Aorta (tissue), 5 donors: ENCODE results near the gene AK1. TPM values are rescaled to one million over a fixed set of nuclear protein-coding genes. Genes with fewer than 3 reads are reported as not detected.

Source experiments
- ATAC-seq: fragments of 200-7000 bp; cut with Tn5 transposase; one replicate; pipeline ENCODE4 v1.9.1; 2022; ENCODE audit warnings: moderate library complexity; ENCODE audit not compliant: low FRiP score
- DNase-seq, 2 donors: peaks; one replicate each; pipeline ENCODE4 v3.0.0-alpha.2; 2020
- H3K27ac ChIP-seq, 2 donors: one replicate each; pipeline ENCODE4 v1.5.1; 2013; ENCODE audit warnings: low read length in 2 of 2, mild to moderate bottlenecking in 2 of 2, moderate library complexity in 2 of 2, control low read depth in 1 of 2, inconsistent platforms in 1 of 2, low read depth in 1 of 2
- H3K27me3 ChIP-seq, 2 donors: one replicate each; pipeline ENCODE4 v1.6.1; 2013; ENCODE audit warnings: control low read depth in 1 of 2, low read length in 1 of 2, mild to moderate bottlenecking in 1 of 2, moderate library complexity in 1 of 2; ENCODE audit not compliant: insufficient read depth in 2 of 2, control insufficient read depth in 1 of 2
- H3K36me3 ChIP-seq, 2 donors: one replicate each; pipeline ENCODE4 v1.6.1; 2013; ENCODE audit warnings: control low read depth in 1 of 2, low read length in 1 of 2, mild to moderate bottlenecking in 1 of 2; ENCODE audit not compliant: insufficient read depth in 2 of 2, control insufficient read depth in 1 of 2
- H3K4me1 ChIP-seq, 2 donors: one replicate each; pipeline ENCODE4 v1.6.1; 2013; ENCODE audit warnings: low read length in 2 of 2, control low read depth in 1 of 2, mild to moderate bottlenecking in 1 of 2, moderate library complexity in 1 of 2; ENCODE audit not compliant: insufficient read depth in 2 of 2, control insufficient read depth in 1 of 2
- H3K4me3 ChIP-seq, 2 donors: one replicate each; pipeline ENCODE4 v1.5.1; 2013; ENCODE audit warnings: low read length in 2 of 2, control low read depth in 1 of 2, mild to moderate bottlenecking in 1 of 2
- H3K9me3 ChIP-seq: one replicate; pipeline ENCODE4 v1.6.1; 2013; ENCODE audit warnings: mild to moderate bottlenecking, low read length; ENCODE audit not compliant: control insufficient read depth
- WGBS, 2 donors: extraction: QIAGEN DNeasy Blood & Tissue Kit; methylation state at CpG; one replicate each; pipeline ENCODE4 v1.1.7; 2013; 5-methylcytosine and 5-hydroxymethylcytosine counted together
- intact Hi-C, 2 donors: fragments of 100-400 bp; cut with DNase I; formaldehyde crosslinking; loops; one replicate each; pipeline versions ENCODE4 v1.14.2 to v1.15.0; 2022
- polyA plus RNA-seq, 2 donors: library from polyadenylated mRNA; stranded (reverse); fragments of 200-250 nt; gene quantifications; one replicate each; pipeline ENCODE4 v1.2.3, GENCODE V29; 2013
- total RNA-seq, 2 donors: library from RNA; stranded (reverse); fragmentation: NEBNext Ultra II Directional; extraction: Animal tissue kit (Norgen Biotek cat#: 25700); gene quantifications; one replicate each; pipeline ENCODE4 v1.2.1, GENCODE V29; 2021
- donor health status: healthy with polysubstance abuse.
- donor health status: Bipolar disorder and iron deficiency.
- donor health status: DM: no; HTN: no; CAD: no.
- donor health status: DM: no; HTN: no; CAD: no.
- donor health status: DM: yes; HTN: yes; CAD: no.

AK1 gene
- total and polyA plus RNA-seq, 4 donors = 92.4 to 168 (median 105) TPM

DNA sequence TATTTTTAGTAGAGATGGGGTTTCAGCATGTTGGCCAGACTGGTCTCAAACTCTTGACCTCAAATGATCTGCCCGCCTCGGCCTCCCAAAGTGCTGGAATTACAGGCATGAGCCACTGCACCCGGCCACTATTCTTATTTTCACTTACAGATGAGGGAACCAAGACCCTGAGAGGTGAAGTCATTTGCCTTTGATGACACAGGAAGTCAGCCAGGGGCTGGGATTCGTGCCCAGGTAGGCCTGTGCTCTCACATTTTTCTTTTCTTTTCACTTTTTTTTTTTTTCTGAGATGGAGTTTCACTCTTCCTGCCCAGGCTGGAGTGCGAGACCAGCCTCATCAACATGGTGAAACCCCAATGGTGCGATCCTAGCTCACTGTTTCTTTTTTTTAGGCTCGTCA is 45.2 kb downstream of the AK1 start:
- intact Hi-C loops = no loop called here
- WGBS, 2 donors = 8 to 9% methylated on average over 7 of the region's 7 CpGs
- H3K9me3 ChIP-seq = no peaks in the 10 kb centered on the region
- peaks cover 0 to 2% of the 10 kb centered on the region in 2 donors for H3K4me1 ChIP-seq
- ATAC-seq = no peak
- no peak overlapping the region for H3K4me3 ChIP-seq
- peak in 1 of 2 donors; percentile 70 for DNase-seq
- no peaks in the 10 kb centered on the region for H3K27me3 ChIP-seq
- peak overlapping the region in 1 of 2 donors; percentile 65 for H3K27ac ChIP-seq
- peaks cover 0 to 2% of the 10 kb centered on the region in 2 donors for H3K36me3 ChIP-seq

GRCh38 chr9:127829205-127829906 is 48.1 kb downstream of the AK1 start:
- peaks cover 0 to 2% of the 10 kb centered on the region in 2 donors for H3K36me3 ChIP-seq
- H3K27ac ChIP-seq = peak overlapping the region in 1 of 2 donors; percentile 9
- DNase-seq = no peak
- intact Hi-C loops = loop anchor here (5.0 kb wide), 2 partner anchors 33 to 43 kb away; no protein-coding TSS in a partner anchor
- H3K9me3 ChIP-seq = no peaks in the 10 kb centered on the region
- no peak overlapping the region for H3K4me3 ChIP-seq
- WGBS, 2 donors = 80 to 84% methylated on average over 6 of the region's 6 CpGs
- ATAC-seq = no peak
- no peaks in the 10 kb centered on the region for H3K4me1 ChIP-seq
- no peaks in the 10 kb centered on the region for H3K27me3 ChIP-seq

DNA sequence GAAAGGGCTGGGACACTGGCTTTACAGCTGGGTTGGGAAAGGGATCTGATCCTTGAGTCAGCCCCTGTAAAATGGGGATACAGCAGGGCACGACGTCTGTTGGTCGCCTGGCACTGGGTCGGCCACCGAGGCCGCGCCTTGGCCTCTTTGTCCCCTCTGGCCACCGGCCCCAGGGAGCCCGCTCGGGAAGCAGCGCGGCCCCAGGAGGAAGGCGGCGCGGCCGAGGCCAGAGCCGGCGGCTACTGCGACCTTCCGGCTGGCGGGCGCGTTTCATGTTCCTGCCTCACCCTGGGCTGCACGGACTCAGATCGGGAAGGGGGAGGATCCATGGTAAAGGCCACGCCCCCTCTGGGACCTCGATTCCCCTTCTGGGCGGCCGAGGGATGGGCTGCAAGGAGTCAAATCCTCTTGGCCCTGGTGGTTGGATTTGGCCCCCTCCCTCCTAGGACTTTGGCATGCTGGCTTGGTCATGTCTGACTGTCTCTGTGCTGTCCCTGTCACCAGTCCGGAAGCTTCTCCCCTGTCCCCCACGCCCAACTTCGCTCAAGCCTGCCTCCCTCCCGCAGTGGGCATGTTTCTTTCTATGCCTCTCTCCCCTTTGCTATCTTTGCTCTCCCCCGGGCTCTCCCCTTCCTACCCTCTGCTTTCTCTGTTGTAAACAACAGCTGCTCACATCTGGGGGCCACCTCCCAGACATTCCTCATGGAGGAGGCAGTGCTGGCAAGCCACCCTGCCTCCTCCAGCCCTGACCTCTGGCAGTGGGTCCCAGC is 49.0 kb downstream of the AK1 start:
- peak; percentile 94 to 95 for DNase-seq
- peak overlapping the region; percentile 29 to 70 for H3K27ac ChIP-seq
- no peak overlapping the region for H3K4me3 ChIP-seq
- H3K9me3 ChIP-seq = no peaks in the 10 kb centered on the region
- intact Hi-C loops = loop anchor here (5.0 kb wide), 2 partner anchors 34 to 44 kb away; no protein-coding TSS in a partner anchor
- no peaks in the 10 kb centered on the region for H3K27me3 ChIP-seq
- ATAC-seq = peak; percentile 90
- 16 to 21% methylated on average over 32 to 34 of the region's 34 CpGs for WGBS, 2 donors
- H3K36me3 ChIP-seq = peaks cover 0 to 2% of the 10 kb centered on the region in 2 donors
- no peaks in the 10 kb centered on the region for H3K4me1 ChIP-seq

- H3K9me3 ChIP-seq = no peaks in the 10 kb centered on the region
- no peaks in the 10 kb centered on the region for H3K27me3 ChIP-seq
- H3K36me3 ChIP-seq = peaks cover 0 to 2% of the 10 kb centered on the region in 2 donors
- intact Hi-C loops = loop anchor here (5.0 kb wide), 2 partner anchors 36 to 46 kb away; no protein-coding TSS in a partner anchor
- no peak overlapping the region for H3K4me3 ChIP-seq
- 61% methylated on average over 7 of the region's 7 CpGs for WGBS, 2 donors
- ATAC-seq (no peak), DNase-seq (no peak)
- no peaks in the 10 kb centered on the region for H3K4me1 ChIP-seq
- no peak overlapping the region for H3K27ac ChIP-seq
Observed at GRCh38 chr9:127826253-127826913, 51.1 kb downstream of the AK1 start.

GRCh38 chr9:127825319-127826051 is 52.0 kb downstream of the AK1 start:
- Histone ChIP-seq H3K27ac (no peak overlapping the region), H3K9me3 (no peaks in the 10 kb centered on the region), H3K4me1 (no peaks in the 10 kb centered on the region), H3K27me3 (no peaks in the 10 kb centered on the region), H3K4me3 (no peak overlapping the region), H3K36me3 (peaks cover 0 to 2% of the 10 kb centered on the region in 2 donors)
- intact Hi-C loops = loop anchor here (1.0 to 5.0 kb wide), 3 partner anchors 17 to 47 kb away; no protein-coding TSS in a partner anchor
- no peak for ATAC-seq
- no peak for DNase-seq
- 64 to 68% methylated on average over 31 to 42 of the region's 42 CpGs for WGBS, 2 donors

DNA sequence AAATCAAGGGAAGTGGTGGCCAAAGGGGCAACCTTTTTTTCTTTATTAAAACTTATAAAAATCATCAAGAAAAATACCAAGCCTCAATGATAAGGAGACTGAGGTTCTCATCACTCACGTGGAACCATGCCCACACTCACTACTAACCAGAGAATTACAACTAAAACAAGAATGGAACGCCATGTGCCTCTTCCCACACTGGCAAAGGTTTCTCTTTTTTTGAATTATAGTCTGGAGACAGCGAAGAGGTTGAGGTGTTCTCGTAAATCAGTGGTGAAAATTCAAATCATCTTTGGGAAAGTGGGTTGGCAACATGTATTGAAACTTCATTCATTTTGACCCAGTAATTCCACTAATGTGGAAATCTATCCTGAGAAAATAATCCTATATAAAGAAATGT is 55.4 kb downstream of the AK1 start:
- no peak for DNase-seq
- H3K36me3 ChIP-seq = peaks cover 0 to 6% of the 10 kb centered on the region in 2 donors
- H3K9me3 ChIP-seq = no peaks in the 10 kb centered on the region
- no peaks in the 10 kb centered on the region for H3K4me1 ChIP-seq
- 29 to 33% methylated on average over 4 of the region's 4 CpGs for WGBS, 2 donors
- no peak overlapping the region for H3K27ac ChIP-seq
- no peak overlapping the region for H3K4me3 ChIP-seq
- intact Hi-C loops = no loop called here
- H3K27me3 ChIP-seq = no peaks in the 10 kb centered on the region
- ATAC-seq = no peak

- Histone ChIP-seq H3K4me1 (no peaks in the 10 kb centered on the region), H3K27ac (no peak overlapping the region), H3K9me3 (no peaks in the 10 kb centered on the region), H3K4me3 (no peak overlapping the region), H3K36me3 (peaks cover 0 to 11% of the 10 kb centered on the region in 2 donors), H3K27me3 (no peaks in the 10 kb centered on the region)
- intact Hi-C loops = no loop called here
- ATAC-seq (no peak), DNase-seq (no peak)
- WGBS, 2 donors = 91 to 93% methylated on average over 5 to 11 of the region's 11 CpGs
Observed at GRCh38 chr9:127818574-127818973, 58.9 kb downstream of the AK1 start.

- peaks cover 0 to 11% of the 10 kb centered on the region in 2 donors for H3K36me3 ChIP-seq
Observed at GRCh38 chr9:127817881-127818434, 59.5 kb downstream of the AK1 start.

More at GRCh38 chr9:127817881-127818434, 59.5 kb downstream of the AK1 start:
- ATAC-seq (no peak), DNase-seq (no peak)
- Histone ChIP-seq H3K27ac (no peak overlapping the region), H3K4me3 (no peak overlapping the region), H3K9me3 (no peaks in the 10 kb centered on the region), H3K27me3 (no peaks in the 10 kb centered on the region), H3K4me1 (no peaks in the 10 kb centered on the region)
- WGBS, 2 donors = 78 to 81% methylated on average over 17 of the region's 17 CpGs
- intact Hi-C loops = no loop called here
